ENCODE data around the gene IARS1. TPM values are rescaled to one million over a fixed set of nuclear protein-coding genes. Genes with fewer than 3 reads are reported as not detected.
A peak's percentile ranks its signal among the peaks of the same experiment; 100 is the strongest.

Gene IARS1
- total and polyA plus RNA-seq, 3 donors from 2014 or later: 57.2 to 143 (median 112) TPM

- Histone ChIP-seq H3K4me1 (peaks cover 25% of the 10 kb centered on the region), H3K27ac (no peak overlapping the region), H3K36me3 (ENCODE audit: low read depth, missing control alignments) (no peaks in the 10 kb centered on the region), H3K4me3 (peak overlapping the region; percentile 62 to 73), H3K9me3 (no peaks in the 10 kb centered on the region), H3K27me3 (no peaks in the 10 kb centered on the region)
- 1 to 3% methylated on average over 5 of the region's 5 CpGs for WGBS, 2 donors
- TF ChIP-seq CTCF (IDR thresholded peaks at IDR 0.05) (no peak), POLR2A (IDR thresholded peaks at IDR 0.05) (no peak)
- intact Hi-C loops (cut with DNase I; ENCODE audit: low total_unique reads): no loop called here
- no peak for DNase-seq
Measured at GRCh38 chr9:92293075-92293354, 482 bp downstream of the IARS1 start.

- Histone ChIP-seq H3K27ac (no peak overlapping the region), H3K4me3 (peak overlapping the region; percentile 62 to 73), H3K36me3 (ENCODE audit: low read depth, missing control alignments) (no peaks in the 10 kb centered on the region), H3K4me1 (peaks cover 25% of the 10 kb centered on the region), H3K9me3 (no peaks in the 10 kb centered on the region), H3K27me3 (no peaks in the 10 kb centered on the region)
- DNase-seq: no peak
- intact Hi-C loops (cut with DNase I; ENCODE audit: low total_unique reads): no loop called here
- TF ChIP-seq POLR2A (IDR thresholded peaks at IDR 0.05): no peak
- TF ChIP-seq CTCF (IDR thresholded peaks at IDR 0.05): no peak
- WGBS, 2 donors: 28 to 33% methylated on average over 8 of the region's 8 CpGs
Measured at GRCh38 chr9:92292338-92293074, 991 bp downstream of the IARS1 start.

GRCh38 chr9:92291577-92291976 is 1.9 kb downstream of the IARS1 start:
- no peaks in the 10 kb centered on the region for H3K36me3 ChIP-seq (ENCODE audit: low read depth, missing control alignments)
- no peak for DNase-seq
- H3K4me3 ChIP-seq: no peak overlapping the region
- WGBS, 2 donors: 90 to 95% methylated on average over 2 of the region's 2 CpGs
- TF ChIP-seq CTCF (IDR thresholded peaks at IDR 0.05) (no peak), POLR2A (IDR thresholded peaks at IDR 0.05) (no peak)
- intact Hi-C loops (cut with DNase I; ENCODE audit: low total_unique reads): no loop called here
- H3K27me3 ChIP-seq: no peaks in the 10 kb centered on the region
- peaks cover 25% of the 10 kb centered on the region for H3K4me1 ChIP-seq
- no peaks in the 10 kb centered on the region for H3K9me3 ChIP-seq
- no peak overlapping the region for H3K27ac ChIP-seq

GRCh38 chr9:92290785-92291429 is 2.6 kb downstream of the IARS1 start:
- H3K27ac ChIP-seq: no peak overlapping the region
- TF ChIP-seq POLR2A (IDR thresholded peaks at IDR 0.05) (no peak), CTCF (IDR thresholded peaks at IDR 0.05) (no peak)
- peaks cover 25% of the 10 kb centered on the region for H3K4me1 ChIP-seq
- no peaks in the 10 kb centered on the region for H3K9me3 ChIP-seq
- 81% methylated on average over 1 of the region's 1 CpG for WGBS, 2 donors
- no peak overlapping the region for H3K4me3 ChIP-seq
- no peaks in the 10 kb centered on the region for H3K27me3 ChIP-seq
- DNase-seq: no peak
- intact Hi-C loops (cut with DNase I; ENCODE audit: low total_unique reads): no loop called here
- H3K36me3 ChIP-seq (ENCODE audit: low read depth, missing control alignments): no peaks in the 10 kb centered on the region
